ENCODE measurements around the gene GALNT2. TPM values are rescaled to one million over a fixed set of nuclear protein-coding genes. Genes with fewer than 3 reads are reported as not detected.

Gene GALNT2
- total RNA-seq, 1 donor from 2014 or later: 36.0 TPM

GRCh38 chr1:230265200-230266115, 198.4 kb downstream of the GALNT2 start:
- Histone ChIP-seq H3K36me3 (ENCODE audit: control insufficient read depth in 3 of 3, insufficient read depth in 3 of 3, low read length in 3 of 3) (peaks cover 31 to 45% (median 40%) of the 10 kb centered on the region in 3 donors), H3K4me1 (ENCODE audit: control insufficient read depth in 3 of 3, insufficient read depth in 3 of 3, low read length in 3 of 3) (peaks cover 18 to 38% (median 26%) of the 10 kb centered on the region in 3 donors), H3K9me3 (ENCODE audit: control insufficient read depth in 3 of 3, low read length in 3 of 3) (no peaks in the 10 kb centered on the region), H3K27ac (ENCODE audit: low read depth, low read length) (no peak overlapping the region), H3K27me3 (ENCODE audit: control insufficient read depth in 3 of 3, insufficient read depth in 3 of 3, low read length in 3 of 3) (no peaks in the 10 kb centered on the region), H3K4me3 (ENCODE audit: low read length in 3 of 3) (no peak overlapping the region), H3K9ac (ENCODE audit: low read depth in 1 of 3, low read length in 3 of 3) (peak overlapping the region in 1 of 3 donors; percentile 40)

GRCh38 chr1:230266456-230266855, 199.4 kb downstream of the GALNT2 start:
- Histone ChIP-seq H3K27me3 (ENCODE audit: control insufficient read depth in 3 of 3, insufficient read depth in 3 of 3, low read length in 3 of 3) (no peaks in the 10 kb centered on the region), H3K9ac (ENCODE audit: low read depth in 1 of 3, low read length in 3 of 3) (peak overlapping the region in 2 of 3 donors; percentile 16 to 43), H3K36me3 (ENCODE audit: control insufficient read depth in 3 of 3, insufficient read depth in 3 of 3, low read length in 3 of 3) (peaks cover 31 to 45% (median 43%) of the 10 kb centered on the region in 3 donors), H3K9me3 (ENCODE audit: control insufficient read depth in 3 of 3, low read length in 3 of 3) (no peaks in the 10 kb centered on the region), H3K4me3 (ENCODE audit: low read length in 3 of 3) (no peak overlapping the region), H3K4me1 (ENCODE audit: control insufficient read depth in 3 of 3, insufficient read depth in 3 of 3, low read length in 3 of 3) (peaks cover 19 to 46% (median 26%) of the 10 kb centered on the region in 3 donors), H3K27ac (ENCODE audit: low read depth, low read length) (no peak overlapping the region)

- H3K27me3 ChIP-seq (ENCODE audit: control insufficient read depth in 3 of 3, insufficient read depth in 3 of 3, low read length in 3 of 3): no peaks in the 10 kb centered on the region
- H3K4me1 ChIP-seq (ENCODE audit: control insufficient read depth in 3 of 3, insufficient read depth in 3 of 3, low read length in 3 of 3): peaks cover 19 to 46% (median 28%) of the 10 kb centered on the region in 3 donors
- no peaks in the 10 kb centered on the region for H3K9me3 ChIP-seq (ENCODE audit: control insufficient read depth in 3 of 3, low read length in 3 of 3)
- no peak overlapping the region for H3K4me3 ChIP-seq (ENCODE audit: low read length in 3 of 3)
- H3K36me3 ChIP-seq (ENCODE audit: control insufficient read depth in 3 of 3, insufficient read depth in 3 of 3, low read length in 3 of 3): peaks cover 33 to 42% (median 38%) of the 10 kb centered on the region in 3 donors
- no peak overlapping the region for H3K27ac ChIP-seq (ENCODE audit: low read depth, low read length)
- H3K9ac ChIP-seq (ENCODE audit: low read depth in 1 of 3, low read length in 3 of 3): no peak overlapping the region
These were observed 200.5 kb downstream of the GALNT2 start for GRCh38 chr1:230267338-230268065.

GRCh38 chr1:230268371-230269170, 201.5 kb downstream of the GALNT2 start:
- Histone ChIP-seq H3K36me3 (ENCODE audit: control insufficient read depth in 3 of 3, insufficient read depth in 3 of 3, low read length in 3 of 3) (peaks cover 26 to 32% (median 29%) of the 10 kb centered on the region in 3 donors), H3K4me3 (ENCODE audit: low read length in 3 of 3) (peak overlapping the region in 1 of 3 donors; percentile 45), H3K27me3 (ENCODE audit: control insufficient read depth in 3 of 3, insufficient read depth in 3 of 3, low read length in 3 of 3) (no peaks in the 10 kb centered on the region), H3K9me3 (ENCODE audit: control insufficient read depth in 3 of 3, low read length in 3 of 3) (no peaks in the 10 kb centered on the region), H3K9ac (ENCODE audit: low read depth in 1 of 3, low read length in 3 of 3) (no peak overlapping the region), H3K27ac (ENCODE audit: low read depth, low read length) (peak overlapping the region; percentile 26), H3K4me1 (ENCODE audit: control insufficient read depth in 3 of 3, insufficient read depth in 3 of 3, low read length in 3 of 3) (peaks cover 19 to 48% (median 28%) of the 10 kb centered on the region in 3 donors)

- Histone ChIP-seq H3K4me3 (ENCODE audit: low read length in 3 of 3) (no peak overlapping the region), H3K9ac (ENCODE audit: low read depth in 1 of 3, low read length in 3 of 3) (no peak overlapping the region), H3K4me1 (ENCODE audit: control insufficient read depth in 3 of 3, insufficient read depth in 3 of 3, low read length in 3 of 3) (peaks cover 19 to 48% (median 27%) of the 10 kb centered on the region in 3 donors), H3K9me3 (ENCODE audit: control insufficient read depth in 3 of 3, low read length in 3 of 3) (no peaks in the 10 kb centered on the region), H3K27ac (ENCODE audit: low read depth, low read length) (no peak overlapping the region), H3K27me3 (ENCODE audit: control insufficient read depth in 3 of 3, insufficient read depth in 3 of 3, low read length in 3 of 3) (no peaks in the 10 kb centered on the region), H3K36me3 (ENCODE audit: control insufficient read depth in 3 of 3, insufficient read depth in 3 of 3, low read length in 3 of 3) (peaks cover 15 to 28% (median 26%) of the 10 kb centered on the region in 3 donors)
These were observed 203.1 kb downstream of the GALNT2 start for GRCh38 chr1:230270185-230270558.

GRCh38 chr1:230270559-230271281, 203.7 kb downstream of the GALNT2 start:
- no peaks in the 10 kb centered on the region for H3K27me3 ChIP-seq (ENCODE audit: control insufficient read depth in 3 of 3, insufficient read depth in 3 of 3, low read length in 3 of 3)
- no peaks in the 10 kb centered on the region for H3K9me3 ChIP-seq (ENCODE audit: control insufficient read depth in 3 of 3, low read length in 3 of 3)
- H3K9ac ChIP-seq (ENCODE audit: low read depth in 1 of 3, low read length in 3 of 3): no peak overlapping the region
- H3K27ac ChIP-seq (ENCODE audit: low read depth, low read length): no peak overlapping the region
- peaks cover 13 to 29% (median 25%) of the 10 kb centered on the region in 3 donors for H3K36me3 ChIP-seq (ENCODE audit: control insufficient read depth in 3 of 3, insufficient read depth in 3 of 3, low read length in 3 of 3)
- H3K4me1 ChIP-seq (ENCODE audit: control insufficient read depth in 3 of 3, insufficient read depth in 3 of 3, low read length in 3 of 3): peaks cover 15 to 43% (median 22%) of the 10 kb centered on the region in 3 donors
- H3K4me3 ChIP-seq (ENCODE audit: low read length in 3 of 3): no peak overlapping the region

DNA sequence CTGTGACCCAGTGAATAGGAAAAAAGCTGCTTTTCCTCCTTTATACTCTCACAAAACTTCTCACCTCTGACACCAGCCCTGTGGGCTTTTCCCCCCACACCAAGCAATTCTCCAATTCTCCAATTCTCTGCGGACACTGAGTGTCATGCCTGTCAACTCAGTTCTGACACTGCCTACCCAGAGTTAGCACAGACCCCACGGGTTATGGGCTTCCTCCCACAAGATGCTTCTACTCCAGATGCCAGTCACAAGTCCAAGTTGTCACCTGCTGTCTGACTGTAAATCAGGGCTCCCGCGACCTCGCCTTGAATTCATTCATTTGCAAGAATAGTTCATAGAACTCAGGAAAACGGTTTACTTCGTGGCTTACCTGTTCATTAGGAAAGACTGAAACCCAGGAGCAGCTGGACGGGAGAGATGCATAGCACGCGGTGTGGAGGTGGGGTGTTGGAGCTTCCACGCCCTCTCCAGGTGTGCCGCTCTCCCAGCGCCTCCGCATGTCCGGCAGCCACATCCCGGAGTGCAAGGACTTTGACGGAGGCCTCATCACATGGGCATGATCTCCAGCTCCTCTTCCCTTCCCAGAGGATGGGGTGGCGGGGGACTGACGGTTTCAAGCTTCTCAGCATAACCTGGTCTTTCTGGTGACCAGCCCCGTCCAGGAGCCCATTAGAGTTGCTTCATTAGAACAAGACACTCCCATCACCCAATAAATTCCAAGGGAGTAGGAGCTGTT, 204.4 kb downstream of the GALNT2 start:
- H3K4me1 ChIP-seq (ENCODE audit: control insufficient read depth in 3 of 3, insufficient read depth in 3 of 3, low read length in 3 of 3): peaks cover 10 to 35% (median 17%) of the 10 kb centered on the region in 3 donors
- no peak overlapping the region for H3K27ac ChIP-seq (ENCODE audit: low read depth, low read length)
- no peak overlapping the region for H3K9ac ChIP-seq (ENCODE audit: low read depth in 1 of 3, low read length in 3 of 3)
- no peaks in the 10 kb centered on the region for H3K27me3 ChIP-seq (ENCODE audit: control insufficient read depth in 3 of 3, insufficient read depth in 3 of 3, low read length in 3 of 3)
- no peaks in the 10 kb centered on the region for H3K9me3 ChIP-seq (ENCODE audit: control insufficient read depth in 3 of 3, low read length in 3 of 3)
- H3K4me3 ChIP-seq (ENCODE audit: low read length in 3 of 3): no peak overlapping the region
- peaks cover 15 to 34% (median 26%) of the 10 kb centered on the region in 3 donors for H3K36me3 ChIP-seq (ENCODE audit: control insufficient read depth in 3 of 3, insufficient read depth in 3 of 3, low read length in 3 of 3)

DNA sequence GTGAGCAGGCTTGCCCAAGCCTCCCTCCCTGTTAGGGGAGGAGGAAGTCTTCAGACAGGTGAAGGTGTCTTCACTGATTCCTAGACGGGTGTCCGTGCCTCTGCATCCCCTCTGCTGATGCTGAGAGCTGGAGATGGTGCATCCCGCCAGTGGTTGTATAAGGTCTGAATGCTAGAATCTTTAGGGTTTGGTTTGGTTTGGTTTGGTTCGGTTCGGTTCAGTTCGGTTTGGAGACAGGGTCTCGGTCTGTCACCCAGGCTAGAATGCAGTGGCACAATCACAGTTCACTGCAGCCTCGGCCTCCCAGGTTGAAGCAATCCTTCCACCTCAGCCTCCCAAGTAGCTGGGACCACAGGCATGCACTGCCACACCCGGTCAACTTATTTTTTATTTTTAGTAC, 205.5 kb downstream of the GALNT2 start:
- Histone ChIP-seq H3K36me3 (ENCODE audit: control insufficient read depth in 3 of 3, insufficient read depth in 3 of 3, low read length in 3 of 3) (peaks cover 20 to 33% (median 30%) of the 10 kb centered on the region in 3 donors), H3K9ac (ENCODE audit: low read depth in 1 of 3, low read length in 3 of 3) (no peak overlapping the region), H3K4me3 (ENCODE audit: low read length in 3 of 3) (no peak overlapping the region), H3K4me1 (ENCODE audit: control insufficient read depth in 3 of 3, insufficient read depth in 3 of 3, low read length in 3 of 3) (peaks cover 10 to 30% (median 12%) of the 10 kb centered on the region in 3 donors), H3K27me3 (ENCODE audit: control insufficient read depth in 3 of 3, insufficient read depth in 3 of 3, low read length in 3 of 3) (no peaks in the 10 kb centered on the region), H3K27ac (ENCODE audit: low read depth, low read length) (no peak overlapping the region), H3K9me3 (ENCODE audit: control insufficient read depth in 3 of 3, low read length in 3 of 3) (no peaks in the 10 kb centered on the region)

All from skeletal muscle tissue (tissue), 4 donors.